D721Med (cell line): Measurements from ENCODE around the gene NES.
A peak's percentile ranks its signal among the peaks of the same experiment; 100 is the strongest.

ENCODE experiments used
- DNase-seq: peaks from one replicate; pipeline ENCODE4 v3.0.0; 2011; ENCODE audit warnings: low spot score; ENCODE audit not compliant: insufficient read length
- FAIRE-seq: peaks from 2 replicates; lab custom pipeline; 2011; peaks lifted over from hg19 to GRCh38; lab: Jason Lieb, UNC
- TF ChIP-seq, protein P1 (sequence below): IDR thresholded peaks from 2 replicates; pipeline ENCODE4 v1.5.1; 2012; ENCODE audit warnings: mild to moderate bottlenecking, control low read depth; ENCODE audit not compliant: insufficient read depth; ENCODE audit errors: missing control alignments

The NES gene

DNA sequence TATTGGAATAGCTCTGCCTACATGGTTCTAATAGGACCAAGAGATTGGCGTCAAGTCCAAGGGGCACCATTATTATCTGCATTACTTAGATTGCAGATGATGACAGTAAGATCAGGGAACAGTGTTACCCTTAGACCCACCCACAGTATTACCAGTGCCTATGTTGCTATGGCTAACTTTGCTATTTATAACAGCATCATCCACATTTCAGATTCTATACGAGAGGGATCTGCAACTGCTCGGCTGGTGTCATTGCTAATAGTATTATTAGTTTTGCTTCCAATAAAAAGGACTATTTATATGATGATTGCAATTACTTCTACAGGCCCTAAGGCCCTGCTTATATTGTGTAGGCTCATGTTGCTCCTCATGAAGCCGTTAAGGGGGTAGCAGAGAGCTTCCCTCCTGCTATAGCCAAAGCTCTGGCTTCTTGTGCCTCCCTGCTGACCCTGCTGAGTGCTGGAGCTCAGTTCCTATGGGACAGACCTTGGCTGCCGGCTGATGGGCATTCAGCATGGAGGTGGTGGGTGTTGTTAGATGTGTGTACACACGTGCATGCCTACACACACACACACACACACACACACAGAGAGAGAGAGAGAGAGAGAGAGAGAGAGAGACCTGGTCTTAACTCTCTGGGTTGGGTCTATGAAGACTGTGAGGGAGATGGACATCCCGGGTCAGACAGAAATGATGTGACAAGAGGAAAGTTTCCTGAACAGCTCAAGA lies 34.0 kb downstream of the NES start:
- FAIRE-seq, result no peak
- no peak for DNase-seq
- TF ChIP-seq, protein P1, sequence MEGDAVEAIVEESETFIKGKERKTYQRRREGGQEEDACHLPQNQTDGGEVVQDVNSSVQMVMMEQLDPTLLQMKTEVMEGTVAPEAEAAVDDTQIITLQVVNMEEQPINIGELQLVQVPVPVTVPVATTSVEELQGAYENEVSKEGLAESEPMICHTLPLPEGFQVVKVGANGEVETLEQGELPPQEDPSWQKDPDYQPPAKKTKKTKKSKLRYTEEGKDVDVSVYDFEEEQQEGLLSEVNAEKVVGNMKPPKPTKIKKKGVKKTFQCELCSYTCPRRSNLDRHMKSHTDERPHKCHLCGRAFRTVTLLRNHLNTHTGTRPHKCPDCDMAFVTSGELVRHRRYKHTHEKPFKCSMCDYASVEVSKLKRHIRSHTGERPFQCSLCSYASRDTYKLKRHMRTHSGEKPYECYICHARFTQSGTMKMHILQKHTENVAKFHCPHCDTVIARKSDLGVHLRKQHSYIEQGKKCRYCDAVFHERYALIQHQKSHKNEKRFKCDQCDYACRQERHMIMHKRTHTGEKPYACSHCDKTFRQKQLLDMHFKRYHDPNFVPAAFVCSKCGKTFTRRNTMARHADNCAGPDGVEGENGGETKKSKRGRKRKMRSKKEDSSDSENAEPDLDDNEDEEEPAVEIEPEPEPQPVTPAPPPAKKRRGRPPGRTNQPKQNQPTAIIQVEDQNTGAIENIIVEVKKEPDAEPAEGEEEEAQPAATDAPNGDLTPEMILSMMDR, result no peak

DNA sequence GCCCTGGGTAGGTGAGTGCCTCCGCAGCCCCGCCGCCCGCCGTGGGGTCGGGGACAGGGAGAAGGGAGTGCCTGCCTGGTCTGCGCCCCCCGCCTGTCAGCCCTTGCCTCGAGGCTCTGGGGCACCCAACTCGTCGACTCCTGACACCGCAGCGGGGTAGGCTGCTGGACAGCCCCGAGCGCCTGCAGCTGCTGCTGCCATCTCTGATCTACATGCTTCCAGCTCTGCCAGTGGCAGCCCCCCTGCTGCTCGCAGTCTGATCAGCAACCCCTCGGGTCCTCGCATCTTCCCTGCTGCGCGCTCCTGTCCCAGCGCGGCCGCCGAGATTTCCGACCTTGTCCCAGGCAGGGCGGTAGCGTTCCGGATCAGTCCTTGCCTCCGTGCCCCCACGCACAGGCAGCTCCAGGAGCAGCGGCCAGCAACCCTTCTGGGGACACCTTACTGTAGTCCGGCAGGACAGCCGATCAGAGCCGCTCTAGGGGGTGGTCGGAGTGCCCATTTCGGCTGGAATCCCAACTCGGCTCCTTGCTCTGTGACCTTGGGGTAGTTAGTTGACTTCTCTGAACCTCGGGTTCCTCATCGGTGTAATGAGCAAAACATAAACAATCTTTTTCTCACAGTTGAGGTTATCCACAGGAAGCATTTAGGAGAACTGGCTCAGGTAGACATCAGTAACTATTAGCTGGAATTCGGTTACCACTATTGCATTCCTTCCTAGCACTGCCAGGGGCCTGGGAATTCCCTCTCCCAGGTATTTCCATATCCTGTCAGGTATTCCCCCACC lies 34.8 kb downstream of the NES start:
- DNase-seq (no peak), FAIRE-seq (no peak)
- TF ChIP-seq, protein P1, result no peak

DNA sequence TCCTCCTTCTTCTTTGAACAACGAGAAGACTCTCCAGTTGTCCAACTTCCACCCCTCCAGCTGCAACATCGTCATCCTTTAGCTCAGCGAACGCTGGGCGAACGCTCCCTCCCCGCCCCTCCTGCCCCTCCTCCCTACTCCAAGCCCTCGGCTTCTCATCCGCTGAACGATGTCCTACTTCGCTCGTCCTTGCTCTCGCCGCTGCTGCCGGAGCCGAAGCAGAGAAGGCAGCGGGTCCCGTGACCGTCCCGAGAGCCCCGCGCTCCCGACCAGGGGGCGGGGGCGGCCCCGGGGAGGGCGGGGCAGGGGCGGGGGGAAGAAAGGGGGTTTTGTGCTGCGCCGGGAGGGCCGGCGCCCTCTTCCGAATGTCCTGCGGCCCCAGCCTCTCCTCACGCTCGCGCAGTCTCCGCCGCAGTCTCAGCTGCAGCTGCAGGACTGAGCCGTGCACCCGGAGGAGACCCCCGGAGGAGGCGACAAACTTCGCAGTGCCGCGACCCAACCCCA lies 35.4 kb downstream of the NES start, which contains the start of gene BCAN:
Gene BCAN, plus strand, starts transcription at position 357 of the 504 bp plus-strand sequence. CDS start 3,938 bp downstream, outside the sequence.
- FAIRE-seq, result no peak

DNA sequence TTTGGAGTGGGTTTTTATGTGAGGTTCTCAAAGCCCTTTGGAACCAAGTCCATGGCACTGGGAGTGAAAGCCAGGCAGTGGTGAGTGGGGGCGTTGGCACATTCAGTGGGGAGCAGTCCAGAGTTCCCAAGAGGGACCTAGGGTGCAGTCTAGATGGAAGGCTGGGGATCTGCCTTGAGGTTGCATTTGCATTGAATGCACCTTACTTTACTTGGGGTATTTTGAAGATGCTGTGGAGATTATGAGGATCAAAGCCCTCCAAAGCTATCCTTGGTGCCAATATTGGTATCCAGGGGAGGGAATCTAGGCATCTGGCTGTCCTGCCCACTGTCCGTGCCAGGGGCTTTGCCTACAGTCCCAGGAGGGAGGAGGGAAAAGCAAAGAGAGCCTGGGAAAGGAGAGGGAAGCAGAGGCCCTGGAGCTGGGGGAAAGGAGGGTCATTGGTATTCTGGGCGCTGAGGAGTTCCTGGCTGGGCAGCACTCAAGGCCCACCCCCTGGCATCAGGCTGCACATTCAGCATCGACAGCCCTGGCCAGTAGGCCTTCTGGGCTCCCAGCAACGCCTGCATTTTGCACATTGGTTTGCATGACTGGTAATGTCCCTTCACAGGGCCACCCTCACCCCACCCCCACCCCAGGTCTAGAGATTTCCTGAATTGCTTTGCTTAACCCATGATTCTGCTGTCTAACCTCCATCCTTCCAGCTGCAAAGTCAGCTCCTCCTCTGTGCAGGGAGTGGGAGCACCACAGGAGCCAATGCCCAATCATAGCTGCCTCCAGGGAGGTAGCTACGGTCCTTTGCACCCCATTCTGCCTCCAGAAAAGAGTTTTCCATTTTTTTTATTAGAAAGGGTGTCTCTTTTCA lies 36.1 kb downstream of the NES start:
- DNase-seq (no peak), FAIRE-seq (no peak)
- TF ChIP-seq, protein P1, result no peak

More for the DNA sequence above, 35.4 kb downstream of the NES start, which contains the start of gene BCAN:
- peak; percentile 92 for DNase-seq
- TF ChIP-seq, protein P1, result no peak

DNA sequence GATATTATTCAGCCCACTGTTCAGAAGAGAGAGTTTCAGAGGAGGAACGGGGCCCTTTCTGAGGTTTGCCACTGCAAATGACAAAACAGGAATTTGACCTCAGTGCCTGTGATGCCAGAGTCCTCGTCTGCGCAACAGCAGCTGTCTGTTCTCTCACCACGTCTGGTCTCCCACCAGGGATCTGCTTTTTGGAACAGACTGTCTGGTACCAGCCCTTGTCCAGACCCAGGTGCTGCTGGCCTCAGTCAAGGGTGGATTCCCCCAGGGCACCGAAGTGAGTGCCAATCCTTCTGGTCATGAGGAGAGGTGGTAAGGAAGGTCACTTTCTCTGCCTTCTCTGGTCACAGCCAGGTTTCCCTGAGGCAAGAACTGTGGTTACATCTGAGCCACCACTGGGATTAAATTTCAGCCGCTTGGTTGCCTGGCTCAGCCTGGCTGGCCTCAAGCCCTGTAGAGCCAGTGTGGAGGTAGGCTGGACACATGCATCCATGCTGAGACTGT lies 37.6 kb downstream of the NES start:
- TF ChIP-seq, protein P1, result no peak

DNA sequence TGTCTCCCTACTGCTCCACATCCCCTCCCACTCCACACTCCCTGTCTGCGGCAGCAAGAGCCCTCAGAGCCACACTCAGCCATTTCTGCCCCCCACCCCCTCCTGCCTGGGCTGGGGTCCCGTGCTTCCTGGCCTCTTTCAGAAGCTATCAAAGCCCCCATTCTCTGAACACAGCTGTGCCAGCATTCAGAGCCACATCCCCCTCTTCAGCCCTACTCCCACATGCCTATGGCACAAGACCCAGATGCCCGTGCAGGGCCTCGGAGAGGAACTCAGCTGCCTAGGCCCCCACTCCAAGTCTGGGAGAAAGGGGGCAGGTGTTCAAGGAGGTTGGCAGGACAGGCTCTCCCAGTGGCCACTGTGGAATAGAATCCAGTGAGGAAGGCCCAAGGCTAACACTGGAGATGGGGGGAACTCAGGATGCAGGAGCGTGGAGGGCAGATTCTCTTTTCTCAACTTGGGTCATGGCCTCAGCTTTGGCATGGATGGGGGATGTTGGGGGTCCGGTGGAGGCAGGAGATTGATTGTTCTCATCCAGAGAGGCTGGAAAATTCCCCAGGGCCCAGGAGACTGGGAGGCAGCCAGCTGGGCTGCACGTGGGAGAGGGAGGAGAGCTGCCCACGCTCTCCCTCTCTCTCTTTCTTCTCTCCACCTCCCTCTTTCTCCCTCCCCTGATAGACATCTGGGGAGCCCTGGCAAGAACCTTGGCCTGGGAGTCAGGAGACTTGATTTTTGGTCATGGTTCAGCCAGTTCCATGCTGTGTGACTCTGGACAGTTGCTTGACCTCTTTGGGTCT lies 38.8 kb downstream of the NES start:
- TF ChIP-seq, protein P1, result no peak
- FAIRE-seq, result no peak
- no peak for DNase-seq

More for the DNA sequence above, 37.6 kb downstream of the NES start:
- DNase-seq, result no peak
- FAIRE-seq, result no peak
